HCT116 (cell line): Measurements from ENCODE around the gene SOX1. TPM values are rescaled to one million over a fixed set of nuclear protein-coding genes. Genes with fewer than 3 reads are reported as not detected.

Experiments used
- ATAC-seq: fragments of 200-7000 bp; cut with Tn5 transposase; 2 replicates; pipeline ENCODE4 v1.9.1; 2020; ENCODE audit warnings: mild to moderate bottlenecking, moderate library complexity
- BruUV-seq: library from RNA; stranded (reverse); fragments of 400-500 nt; replicated peaks from 2 replicates; lab custom pipeline; 2021; lab: Mats Ljungman, UMichigan
- CTCF ChIA-PET: fragments of 300-600 bp; sonication (Branson Sonifier 250); formaldehyde crosslinking; loops from one replicate; lab custom pipeline; 2021; ENCODE audit warnings: antibody characterized with exemption; lab: Charles Lee
- POLR2A ChIA-PET: fragments of 300-600, 350-600 bp; sonication (Branson Sonifier 250); formaldehyde crosslinking; loops from one replicate; lab custom pipeline; 2021; ENCODE audit warnings: antibody characterized with exemption; lab: Charles Lee
- RAD21 ChIA-PET, 2 experiments: fragments of 300-600 bp; sonication (Branson Sonifier 250); formaldehyde crosslinking; loops; one replicate each; lab custom pipeline; 2023; ENCODE audit warnings: low total read pairs in 2 of 2; ENCODE audit not compliant: uncharacterized antibody in 2 of 2, unreplicated experiment in 2 of 2, low non-redundant PET in 1 of 2; lab: Charles Lee
- DNase-seq: peaks from one replicate; pipeline ENCODE4 v3.0.0-alpha.2; 2010; ENCODE audit warnings: low read depth, low spot score
- H2AFZ ChIP-seq: fragments of 200-600 bp; shearing (Covaris generic), sonication (generic); 2 replicates; pipeline ENCODE4 v1.6.1; 2017; ENCODE audit warnings: low read depth, mixed run types, mixed read lengths, antibody characterized with exemption, low read length; ENCODE audit not compliant: poor library complexity, severe bottlenecking
- H3K27ac ChIP-seq: 2 replicates; pipeline ENCODE4 v1.5.1; 2012; ENCODE audit warnings: low read depth, low read length
- H3K27me3 ChIP-seq: fragments of 200-600 bp; sonication (generic); 2 replicates; pipeline ENCODE4 v1.6.1; 2016; ENCODE audit warnings: mixed run types, low read length, mixed read lengths; ENCODE audit not compliant: insufficient read depth
- H3K36me3 ChIP-seq, 2 experiments: fragments of 200-500 bp in 1 of 2; fragments of 200-600 bp in 1 of 2; sonication (Bioruptor generic) in 1 of 2; sonication (generic) in 1 of 2; 2 replicates each; pipeline versions ENCODE4 v1.5.1 to v1.6.1; 2014 to 2016; ENCODE audit warnings: low read length in 2 of 2, inconsistent platforms in 1 of 2, mixed read lengths in 1 of 2, mixed run types in 1 of 2; ENCODE audit not compliant: insufficient read depth in 2 of 2, control insufficient read depth in 1 of 2
- H3K4me1 ChIP-seq, 2 experiments: fragments of 200-600 bp in 1 of 2; sonication (generic) in 1 of 2; 2 replicates each; pipeline versions ENCODE4 v1.5.1 to v1.6.1; 2012 to 2017; ENCODE audit warnings: low read length in 2 of 2, inconsistent platforms in 1 of 2, mild to moderate bottlenecking in 1 of 2, mixed read lengths in 1 of 2, mixed run types in 1 of 2, moderate library complexity in 1 of 2; ENCODE audit not compliant: insufficient read depth in 2 of 2, control insufficient read depth in 1 of 2
- H3K4me2 ChIP-seq: fragments of 200-600 bp; sonication (generic); 2 replicates; pipeline ENCODE4 v1.6.1; 2017; ENCODE audit warnings: mixed run types, low read length, mixed read lengths
- H3K4me3 ChIP-seq, 2 experiments: fragments of 200-600 bp in 1 of 2; sonication (generic) in 1 of 2; replicated peaks in 1 of 2; 2 replicates each; pipeline ENCODE4 v1.5.1; 2011 to 2016; ENCODE audit warnings: low read length in 2 of 2, control low read depth in 1 of 2, low read depth in 1 of 2, mild to moderate bottlenecking in 1 of 2, mixed read lengths in 1 of 2, mixed run types in 1 of 2
- H3K79me2 ChIP-seq: fragments of 200-600 bp; sonication (generic); 2 replicates; pipeline ENCODE4 v1.6.1; 2017; ENCODE audit warnings: mild to moderate bottlenecking, mixed run types, low read length, moderate library complexity, mixed read lengths; ENCODE audit not compliant: insufficient read depth
- H3K9ac ChIP-seq: fragments of 200-600 bp; sonication (generic); 2 replicates; pipeline ENCODE4 v1.6.1; 2016; ENCODE audit warnings: low read length, mixed read lengths
- H3K9me2 ChIP-seq: fragments of 200-600 bp; sonication (generic), shearing (Covaris generic); 2 replicates; pipeline ENCODE4 v1.6.1; 2017; ENCODE audit warnings: mixed run types, mild to moderate bottlenecking, moderate library complexity; ENCODE audit not compliant: insufficient read depth
- H3K9me3 ChIP-seq, 2 experiments: fragments of 200-500 bp in 1 of 2; fragments of 200-600 bp in 1 of 2; sonication (Bioruptor generic) in 1 of 2; sonication (generic) in 1 of 2; 2 replicates each; pipeline ENCODE4 v1.6.1; 2014 to 2017; ENCODE audit warnings: low read length in 2 of 2, mixed read lengths in 2 of 2, inconsistent platforms in 1 of 2, low read depth in 1 of 2, mild to moderate bottlenecking in 1 of 2, mixed run types in 1 of 2, moderate library complexity in 1 of 2; ENCODE audit not compliant: control insufficient read depth in 1 of 2, insufficient read depth in 1 of 2
- H4K20me1 ChIP-seq: fragments of 200-600 bp; sonication (generic), shearing (Covaris generic); 2 replicates; pipeline ENCODE4 v1.6.1; 2017; ENCODE audit warnings: mixed run types, mild to moderate bottlenecking, moderate library complexity; ENCODE audit not compliant: insufficient read depth
- ATF3 ChIP-seq: IDR thresholded peaks from 2 replicates; pipeline ENCODE4 v1.6.1; 2012
- CBX3 ChIP-seq: IDR thresholded peaks from 2 replicates; pipeline ENCODE4 v1.6.1; 2012; ENCODE audit warnings: low read depth
- CEBPB ChIP-seq: IDR thresholded peaks from 2 replicates; pipeline ENCODE4 v1.6.1; 2012; ENCODE audit warnings: low read depth
- CTCF ChIP-seq, 3 experiments: fragments of 200-600 bp in 1 of 3; sonication (generic) in 1 of 3; IDR thresholded peaks in 2 of 3; conservative IDR thresholded peaks in 1 of 3; 2 replicates each; pipeline ENCODE4 v1.5.1; 2012 to 2017; ENCODE audit warnings: low read depth in 2 of 3, low read length in 2 of 3, antibody characterized with exemption in 1 of 3, borderline replicate concordance in 1 of 3, control low read depth in 1 of 3, mild to moderate bottlenecking in 1 of 3, mixed read lengths in 1 of 3, mixed run types in 1 of 3, moderate library complexity in 1 of 3; ENCODE audit not compliant: insufficient read depth in 1 of 3
- EGR1 ChIP-seq: IDR thresholded peaks from 2 replicates; pipeline ENCODE4 v1.6.1; 2012; ENCODE audit warnings: low read depth
- ELF1 ChIP-seq: IDR thresholded peaks from 2 replicates; pipeline ENCODE4 v1.6.1; 2012; ENCODE audit warnings: low read depth, borderline replicate concordance
- EZH2phosphoT487 ChIP-seq: fragments of 200-600 bp; IDR thresholded peaks from 2 replicates; pipeline ENCODE4 v1.6.1; 2018; ENCODE audit warnings: antibody characterized with exemption, borderline replicate concordance
- FOSL1 ChIP-seq: IDR thresholded peaks from 2 replicates; pipeline ENCODE4 v1.6.1; 2012; ENCODE audit warnings: low read depth
- MAX ChIP-seq: IDR thresholded peaks from 2 replicates; pipeline ENCODE4 v1.6.1; 2012
- POLR2AphosphoS5 ChIP-seq: IDR thresholded peaks from 2 replicates; pipeline ENCODE4 v1.6.1; 2011; ENCODE audit warnings: mild to moderate bottlenecking, low read depth, low read length, moderate library complexity
- RAD21 ChIP-seq: IDR thresholded peaks from 2 replicates; pipeline ENCODE4 v1.6.1; 2012; ENCODE audit warnings: low read depth, mild to moderate bottlenecking
- SIN3A ChIP-seq: IDR thresholded peaks from 2 replicates; pipeline ENCODE4 v1.6.1; 2012; ENCODE audit warnings: low read depth
- SP1 ChIP-seq: IDR thresholded peaks from 2 replicates; pipeline ENCODE4 v1.6.1; 2012; ENCODE audit warnings: low read depth
- TCF7L2 ChIP-seq: IDR thresholded peaks from 2 replicates; pipeline ENCODE4 v1.7.0; 2011; ENCODE audit warnings: borderline replicate concordance, inconsistent platforms; ENCODE audit not compliant: insufficient read depth, insufficient read length; ENCODE audit errors: extremely low read depth
- ZBTB33 ChIP-seq: IDR thresholded peaks from 2 replicates; pipeline ENCODE4 v1.6.1; 2011; ENCODE audit warnings: mild to moderate bottlenecking, low read length, moderate library complexity; ENCODE audit not compliant: insufficient replicate concordance; ENCODE audit errors: extremely low read depth
- ZFX ChIP-seq: fragments of 450-650 bp; IDR thresholded peaks from 2 replicates; pipeline ENCODE4 v1.6.1; 2017
- intact Hi-C: fragments of 100-400 bp; cut with micrococcal nuclease; formaldehyde crosslinking; loops from 2 replicates; pipeline ENCODE4 v1.10.0; 2022
- total RNA-seq: library from RNA; stranded (reverse); gene quantifications from one replicate; pipeline ENCODE4 v1.2.1, GENCODE V29; 2021; ENCODE audit not compliant: unreplicated experiment

The SOX1 gene
- total RNA-seq, 1 experiment from 2014 or later: not detected

GRCh38 chr13:112112534-112113276, 45.8 kb downstream of the SOX1 start:
- H3K4me3 ChIP-seq: no peak overlapping the region
- POLR2A ChIA-PET: no interaction called here
- no peaks in the 10 kb centered on the region for H3K79me2 ChIP-seq
- H3K4me2 ChIP-seq: 0 out of 2 replicates have a peak overlapping the region, but pooled peaks have one; percentile 21
- H3K9me2 ChIP-seq: no peaks in the 10 kb centered on the region
- no peak for TF ChIP-seq ATF3
- no peak for TF ChIP-seq MAX
- no peak for TF ChIP-seq TCF7L2
- TF ChIP-seq FOSL1: no peak
- TF ChIP-seq POLR2AphosphoS5: no peak
- RAD21 ChIA-PET: no interaction called here
- H3K27me3 ChIP-seq: peaks cover 24% of the 10 kb centered on the region; the same call in 1 of the 2 replicates
- DNase-seq (no peak), ATAC-seq (peak; percentile 66)
- intact Hi-C loops: no loop called here
- no peak overlapping the region for H2AFZ ChIP-seq
- H4K20me1 ChIP-seq: no peaks in the 10 kb centered on the region
- peaks cover 0 to 10% of the 10 kb centered on the region in 2 experiments; a peak in 1 of 4 replicates for H3K4me1 ChIP-seq
- no TSS peak for BruUV-seq
- no peaks in the 10 kb centered on the region for H3K9me3 ChIP-seq
- CTCF ChIA-PET: no interaction called here
- H3K27ac ChIP-seq: no peak overlapping the region
- H3K36me3 ChIP-seq: no peaks in the 10 kb centered on the region
- H3K9ac ChIP-seq: no peak overlapping the region

- no peaks in the 10 kb centered on the region for H3K9me3 ChIP-seq
- ATAC-seq: peak; percentile 34; the same call in 1 of the 2 replicates
- H3K9me2 ChIP-seq: no peaks in the 10 kb centered on the region
- DNase-seq: no peak
- H4K20me1 ChIP-seq: no peaks in the 10 kb centered on the region
- H3K27me3 ChIP-seq: peaks cover 24% of the 10 kb centered on the region; the same call in 1 of the 2 replicates
- no peaks in the 10 kb centered on the region for H3K36me3 ChIP-seq
- ChIA-PET CTCF (no interaction called here), RAD21 (no interaction called here), POLR2A (no interaction called here)
- no peak overlapping the region for H2AFZ ChIP-seq
- H3K9ac ChIP-seq: no peak overlapping the region
- no peak overlapping the region for H3K4me3 ChIP-seq
- no peak overlapping the region for H3K27ac ChIP-seq
- no peak overlapping the region for H3K4me2 ChIP-seq
- no TSS peak for BruUV-seq
- peaks cover 0 to 10% of the 10 kb centered on the region in 2 experiments; a peak in 1 of 4 replicates for H3K4me1 ChIP-seq
- H3K79me2 ChIP-seq: no peaks in the 10 kb centered on the region
- intact Hi-C loops: no loop called here
- TF ChIP-seq CEBPB (no peak), SIN3A (no peak), CBX3 (no peak), FOSL1 (no peak), CTCF (IDR thresholded peaks at IDR 0.05 in 2 of 3, conservative IDR thresholded peaks at IDR 0.05 in 1 of 3; ENCODE audit: borderline replicate concordance in 1 of 3, insufficient read depth in 1 of 3, low read depth in 2 of 3, low read length in 2 of 3) (no peak), ELF1 (no peak), ZFX (no peak), ZBTB33 (no peak), RAD21 (no peak), EGR1 (no peak), EZH2phosphoT487 (no peak), SP1 (no peak)
Observed at GRCh38 chr13:112113348-112113747, 46.4 kb downstream of the SOX1 start.
